Muscle layer of colon (tissue), 2 donors: ENCODE data around the gene GNPAT.

ENCODE experiments used
- H3K27ac ChIP-seq: one replicate; pipeline ENCODE4 v1.7.0; 2013; ENCODE audit warnings: low read depth, mild to moderate bottlenecking, low read length, moderate library complexity
- H3K27me3 ChIP-seq, 2 donors: one replicate each; pipeline ENCODE4 v1.7.0; 2013; ENCODE audit warnings: low read length in 2 of 2, mild to moderate bottlenecking in 2 of 2; ENCODE audit not compliant: insufficient read depth in 2 of 2, control insufficient read depth in 1 of 2
- H3K36me3 ChIP-seq: one replicate; pipeline ENCODE4 v1.7.0; 2013; ENCODE audit warnings: mild to moderate bottlenecking, low read length; ENCODE audit not compliant: insufficient read depth
- H3K4me1 ChIP-seq: one replicate; pipeline ENCODE4 v1.7.0; 2013; ENCODE audit warnings: mild to moderate bottlenecking, low read length; ENCODE audit not compliant: insufficient read depth
- H3K4me3 ChIP-seq, 2 donors: one replicate each; pipeline ENCODE4 v1.7.0; 2013; ENCODE audit warnings: low read length in 2 of 2, low read depth in 1 of 2, mild to moderate bottlenecking in 1 of 2, moderate library complexity in 1 of 2
- H3K9ac ChIP-seq: one replicate; pipeline ENCODE4 v1.7.0; 2013; ENCODE audit warnings: low read length
- H3K9me3 ChIP-seq: one replicate; pipeline ENCODE4 v1.7.0; 2013; ENCODE audit warnings: mild to moderate bottlenecking, low read length
- donor health status: abdominal sarcoma.
- donor health status: Adenocarcinoma of cecum.

Gene GNPAT

GRCh38 chr1:231286603-231287002 lies 45.6 kb downstream of the GNPAT start:
- Histone ChIP-seq H3K36me3 (no peaks in the 10 kb centered on the region), H3K9me3 (no peaks in the 10 kb centered on the region), H3K9ac (no peak overlapping the region), H3K27ac (no peak overlapping the region), H3K4me1 (no peaks in the 10 kb centered on the region), H3K27me3 (no peaks in the 10 kb centered on the region), H3K4me3 (no peak overlapping the region)

DNA sequence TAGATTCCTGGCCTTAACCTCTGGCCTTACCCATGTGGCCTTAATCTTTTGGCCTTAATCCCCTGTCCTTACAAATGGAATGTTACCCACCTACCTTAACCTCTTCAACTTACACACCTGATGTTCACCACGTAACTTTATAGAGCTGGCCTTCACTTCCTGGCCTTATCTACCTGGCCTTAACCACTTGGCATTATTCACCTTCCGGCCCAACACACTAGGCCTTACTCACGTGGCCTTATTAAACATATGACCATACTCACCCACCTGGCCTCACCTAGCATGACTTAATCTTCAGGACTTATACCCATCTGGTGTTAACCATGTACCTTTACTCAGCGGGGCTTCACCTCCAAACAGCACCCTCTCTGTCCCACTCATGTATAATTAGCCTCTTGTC lies 54.9 kb downstream of the GNPAT start:
- Histone ChIP-seq H3K27ac (no peak overlapping the region), H3K4me1 (no peaks in the 10 kb centered on the region), H3K4me3 (no peak overlapping the region), H3K27me3 (no peaks in the 10 kb centered on the region), H3K9ac (no peak overlapping the region), H3K9me3 (no peaks in the 10 kb centered on the region), H3K36me3 (no peaks in the 10 kb centered on the region)

- H3K27ac ChIP-seq: no peak overlapping the region
- H3K36me3 ChIP-seq: no peaks in the 10 kb centered on the region
- H3K9me3 ChIP-seq: no peaks in the 10 kb centered on the region
- no peak overlapping the region for H3K4me3 ChIP-seq
- no peaks in the 10 kb centered on the region for H3K27me3 ChIP-seq
- H3K4me1 ChIP-seq: no peaks in the 10 kb centered on the region
- no peak overlapping the region for H3K9ac ChIP-seq
Measured at GRCh38 chr1:231301990-231302389, 61.0 kb downstream of the GNPAT start.

GRCh38 chr1:231310391-231310934 lies 69.5 kb downstream of the GNPAT start:
- Histone ChIP-seq H3K4me1 (no peaks in the 10 kb centered on the region), H3K9ac (no peak overlapping the region), H3K27me3 (no peaks in the 10 kb centered on the region), H3K27ac (no peak overlapping the region), H3K4me3 (no peak overlapping the region), H3K36me3 (no peaks in the 10 kb centered on the region), H3K9me3 (no peaks in the 10 kb centered on the region)

DNA sequence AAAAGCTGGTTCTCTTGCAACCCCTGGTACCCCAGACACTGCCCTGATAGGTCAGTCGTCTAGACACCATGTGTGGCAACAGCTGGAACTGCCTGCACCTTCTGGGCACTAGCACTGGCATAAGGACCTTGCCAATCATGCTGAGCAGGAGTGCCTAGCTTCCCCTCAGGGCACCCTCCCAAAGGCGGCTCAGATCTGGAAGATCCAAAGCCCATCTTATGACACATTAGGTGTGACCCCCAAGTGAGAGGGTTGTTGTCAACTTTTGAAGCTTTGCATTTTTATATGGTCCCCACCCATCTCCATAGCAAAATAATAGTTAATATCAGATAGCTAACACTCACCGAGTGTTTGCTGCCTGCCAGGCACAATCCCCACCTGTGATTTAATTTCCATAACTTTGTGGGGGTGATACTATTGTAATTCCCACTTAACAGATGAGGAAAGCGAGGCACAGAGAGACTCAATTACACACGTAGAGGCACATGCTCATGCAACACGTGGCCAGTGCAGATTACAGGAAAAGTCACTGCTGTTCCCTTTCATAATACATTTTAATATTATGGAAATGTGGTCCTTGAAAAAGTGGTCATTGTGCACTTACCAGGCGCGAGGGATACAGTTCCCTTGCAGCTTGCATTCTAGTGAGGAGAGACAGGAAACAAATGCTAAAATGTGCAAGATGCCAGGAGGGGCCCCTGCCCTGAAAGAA lies 70.9 kb downstream of the GNPAT start:
- H3K36me3 ChIP-seq: no peaks in the 10 kb centered on the region

DNA sequence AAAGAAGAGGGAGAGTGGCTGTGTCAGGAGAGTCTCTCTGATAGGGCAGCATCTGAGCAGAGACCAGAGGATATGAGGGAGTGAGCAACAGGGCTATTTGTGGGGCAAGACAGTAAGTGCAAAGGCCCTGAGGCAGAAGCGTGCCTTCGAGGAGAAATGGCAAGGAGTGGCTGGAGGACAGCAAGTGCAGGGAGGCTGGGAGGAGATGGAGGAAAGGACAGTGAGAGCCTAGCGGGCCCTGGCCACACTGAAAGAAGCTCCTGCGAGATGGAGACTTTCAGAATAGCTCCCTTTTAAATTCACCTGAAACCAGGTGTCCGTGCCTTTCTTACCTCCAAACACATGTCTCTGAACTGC lies 71.4 kb downstream of the GNPAT start:
- Histone ChIP-seq H3K4me1 (no peaks in the 10 kb centered on the region), H3K9ac (no peak overlapping the region), H3K4me3 (no peak overlapping the region), H3K9me3 (no peaks in the 10 kb centered on the region), H3K27me3 (no peaks in the 10 kb centered on the region), H3K36me3 (no peaks in the 10 kb centered on the region), H3K27ac (no peak overlapping the region)

More for the DNA sequence above, 70.9 kb downstream of the GNPAT start:
- H3K9ac ChIP-seq: no peak overlapping the region
- H3K9me3 ChIP-seq: no peaks in the 10 kb centered on the region
- H3K4me3 ChIP-seq: no peak overlapping the region
- H3K4me1 ChIP-seq: no peaks in the 10 kb centered on the region
- H3K27me3 ChIP-seq: no peaks in the 10 kb centered on the region
- H3K27ac ChIP-seq: no peak overlapping the region

- H3K36me3 ChIP-seq: no peaks in the 10 kb centered on the region
Measured at GRCh38 chr1:231313661-231314060, 72.6 kb downstream of the GNPAT start.

GRCh38 chr1:231315887-231316286 lies 74.9 kb downstream of the GNPAT start:
- no peak overlapping the region for H3K27ac ChIP-seq
- no peaks in the 10 kb centered on the region for H3K36me3 ChIP-seq
- H3K4me1 ChIP-seq: no peaks in the 10 kb centered on the region
- no peak overlapping the region for H3K4me3 ChIP-seq
- H3K9ac ChIP-seq: no peak overlapping the region
- H3K27me3 ChIP-seq: no peaks in the 10 kb centered on the region
- no peaks in the 10 kb centered on the region for H3K9me3 ChIP-seq

More at GRCh38 chr1:231313661-231314060, 72.6 kb downstream of the GNPAT start:
- Histone ChIP-seq H3K4me1 (no peaks in the 10 kb centered on the region), H3K27ac (no peak overlapping the region), H3K9me3 (no peaks in the 10 kb centered on the region), H3K4me3 (no peak overlapping the region), H3K27me3 (no peaks in the 10 kb centered on the region), H3K9ac (no peak overlapping the region)

DNA sequence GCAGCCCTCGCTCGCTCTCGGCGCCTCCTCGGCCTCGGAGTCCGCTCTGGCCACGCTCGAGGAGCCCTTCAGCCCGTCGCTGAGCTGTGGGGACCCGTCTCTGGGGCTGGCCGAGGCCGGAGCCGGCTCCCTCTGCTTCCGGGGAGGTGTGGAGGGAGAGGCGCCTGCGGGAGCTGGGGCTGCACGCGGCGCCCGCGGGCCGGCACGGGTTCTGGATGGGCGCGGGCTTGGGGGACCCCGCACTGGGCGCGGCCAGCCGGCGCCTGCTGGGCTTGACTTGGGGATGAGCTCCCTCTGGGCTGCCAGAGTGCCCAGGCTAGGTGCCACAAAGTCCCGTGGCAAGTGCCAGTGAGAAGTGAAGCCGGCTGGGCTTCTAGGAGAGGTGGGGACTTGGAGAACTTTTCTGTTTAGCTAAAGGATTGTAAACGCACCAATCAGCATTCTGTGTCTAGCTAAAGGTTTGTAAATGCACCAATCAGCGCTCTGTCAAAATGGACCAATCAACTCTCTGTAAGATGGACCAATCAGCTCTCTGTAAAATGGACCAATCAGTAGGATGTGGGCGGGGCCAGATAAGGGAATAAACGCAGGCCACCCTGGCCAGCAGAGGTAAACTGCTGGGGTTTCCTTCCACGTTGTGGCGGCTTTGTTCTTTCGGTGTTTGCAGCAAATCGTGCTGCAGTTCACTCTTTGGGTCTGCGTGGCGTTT lies 76.4 kb downstream of the GNPAT start:
- Histone ChIP-seq H3K27ac (no peak overlapping the region), H3K4me1 (no peaks in the 10 kb centered on the region), H3K4me3 (no peak overlapping the region), H3K36me3 (no peaks in the 10 kb centered on the region), H3K9ac (no peak overlapping the region), H3K27me3 (no peaks in the 10 kb centered on the region), H3K9me3 (no peaks in the 10 kb centered on the region)

DNA sequence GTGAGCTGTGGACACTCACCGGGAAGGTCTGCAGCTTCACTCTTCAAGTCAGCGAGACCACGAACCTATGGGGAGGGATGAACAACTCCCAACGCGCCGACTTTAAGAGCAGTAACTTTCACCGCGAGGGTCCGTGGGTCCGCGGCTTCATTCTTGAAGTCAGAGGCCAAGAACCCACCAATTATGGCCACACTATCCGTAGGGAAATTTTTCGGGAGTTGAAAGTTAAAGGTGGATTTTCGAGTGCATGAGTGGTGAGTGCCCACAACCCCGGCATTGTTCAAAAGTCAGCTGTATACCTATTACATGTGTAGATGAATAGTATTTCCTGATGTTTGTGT lies 77.0 kb downstream of the GNPAT start:
- Histone ChIP-seq H3K9me3 (no peaks in the 10 kb centered on the region), H3K27ac (no peak overlapping the region), H3K36me3 (no peaks in the 10 kb centered on the region), H3K9ac (no peak overlapping the region), H3K27me3 (no peaks in the 10 kb centered on the region), H3K4me1 (no peaks in the 10 kb centered on the region), H3K4me3 (no peak overlapping the region)

DNA sequence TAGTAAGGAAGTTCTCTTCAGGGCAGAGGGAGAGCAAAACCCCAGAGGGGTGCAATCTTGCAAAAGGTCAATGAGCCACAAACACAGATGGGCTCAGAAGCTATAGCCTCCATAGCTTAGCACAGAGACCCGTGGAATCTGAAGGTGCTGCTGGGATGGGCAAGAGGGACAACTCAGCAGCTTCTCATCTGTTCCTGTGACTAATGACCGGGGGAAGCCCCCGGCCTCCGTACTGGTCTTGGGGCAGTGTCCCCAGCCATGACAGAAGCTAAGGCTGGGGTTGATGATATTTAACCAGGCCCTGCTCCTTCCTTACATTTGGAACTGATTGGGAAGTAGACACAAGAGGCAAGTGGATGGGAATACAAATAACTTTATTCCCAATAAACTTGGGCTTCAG lies 77.6 kb downstream of the GNPAT start:
- Histone ChIP-seq H3K4me1 (no peaks in the 10 kb centered on the region), H3K4me3 (no peak overlapping the region), H3K9ac (no peak overlapping the region), H3K9me3 (no peaks in the 10 kb centered on the region), H3K27me3 (no peaks in the 10 kb centered on the region), H3K27ac (no peak overlapping the region), H3K36me3 (no peaks in the 10 kb centered on the region)

DNA sequence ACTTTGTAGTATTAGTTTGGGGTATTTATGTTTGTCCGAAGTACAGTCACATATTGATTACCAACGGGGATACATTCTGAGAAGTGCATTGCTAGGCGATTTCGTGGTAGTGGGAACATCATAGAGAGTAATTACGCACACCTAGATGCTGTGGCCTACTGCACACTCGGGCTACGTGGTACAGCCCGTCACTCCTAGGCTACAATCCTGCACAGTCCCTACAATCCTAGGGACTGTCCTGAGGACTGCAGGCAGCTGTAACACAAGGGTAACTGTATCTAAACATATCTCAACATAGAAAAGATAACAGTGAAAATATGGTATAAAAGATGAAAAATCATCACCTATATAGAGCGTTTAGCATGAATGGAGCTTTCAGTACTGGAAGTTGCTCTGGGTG lies 78.1 kb downstream of the GNPAT start:
- H3K9me3 ChIP-seq: no peaks in the 10 kb centered on the region
- no peak overlapping the region for H3K9ac ChIP-seq
- H3K36me3 ChIP-seq: no peaks in the 10 kb centered on the region
- no peaks in the 10 kb centered on the region for H3K27me3 ChIP-seq
- no peaks in the 10 kb centered on the region for H3K4me1 ChIP-seq
- no peak overlapping the region for H3K27ac ChIP-seq
- H3K4me3 ChIP-seq: no peak overlapping the region
